ENCODE results near the gene GRIK3. TPM values are rescaled to one million over a fixed set of nuclear protein-coding genes. Genes with fewer than 3 reads are reported as not detected.

The GRIK3 gene
- total RNA-seq, 4 donors from 2014 or later, result 0.75 to 9.8 (median 1.2) TPM

DNA sequence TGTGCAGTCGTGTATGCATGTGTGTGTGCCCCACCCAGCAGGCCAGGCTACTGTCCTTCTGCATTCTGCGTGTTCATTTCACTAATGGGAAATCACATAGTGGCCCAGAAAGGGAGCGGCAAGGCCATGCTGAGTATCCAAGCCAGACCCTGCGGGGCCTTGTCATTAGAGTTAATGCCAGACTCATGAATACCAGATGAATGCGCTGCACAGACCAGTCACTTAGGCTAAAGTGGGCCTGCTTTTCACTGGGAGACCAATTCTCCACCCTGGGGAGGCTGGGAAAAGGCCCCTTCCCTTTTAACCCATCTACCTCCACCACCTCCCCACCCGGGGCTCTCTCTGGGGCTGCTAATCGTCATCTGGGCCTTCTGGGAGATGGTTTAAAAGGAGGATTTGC is 17.0 kb upstream of the GRIK3 start:
- Histone ChIP-seq H3K4me3 (no peak overlapping the region), H3K27me3 (no peaks in the 10 kb centered on the region), H3K27ac (no peak overlapping the region), H3K4me1 (no peaks in the 10 kb centered on the region), H3K9me3 (no peaks in the 10 kb centered on the region), H3K36me3 (no peaks in the 10 kb centered on the region)
- WGBS, 2 donors (ENCODE audit: low coverage in 1 of 2), result 20 to 69% methylated on average over 2 to 7 of the region's 7 CpGs
- no peak for DNase-seq
- in situ Hi-C loops (cut with MboI; ENCODE audit: low pct_ligation_motif_present in 1 of 4, low pct_unique_long_range_greater_than_20kb in 1 of 4, low sequenced_read_pairs in 3 of 4), result no loop called here
- intact Hi-C loops (cut with DNase I; ENCODE audit: low total_unique reads), result no loop called here
- TF ChIP-seq POLR2A (IDR thresholded peaks at IDR 0.05) (no peak), POLR2AphosphoS5 (IDR thresholded peaks at IDR 0.05) (no peak), EP300 (IDR thresholded peaks at IDR 0.05; ENCODE audit: low read depth) (no peak), CTCF (IDR thresholded peaks at IDR 0.05) (no peak)

- no peak for TF ChIP-seq CTCF (IDR thresholded peaks at IDR 0.05)
- no peak for TF ChIP-seq POLR2AphosphoS5 (IDR thresholded peaks at IDR 0.05)
- no peak for TF ChIP-seq EP300 (IDR thresholded peaks at IDR 0.05; ENCODE audit: low read depth)
- no peak for TF ChIP-seq POLR2A (IDR thresholded peaks at IDR 0.05)
- no peak for DNase-seq
- in situ Hi-C loops (cut with MboI; ENCODE audit: low pct_ligation_motif_present in 1 of 4, low pct_unique_long_range_greater_than_20kb in 1 of 4, low sequenced_read_pairs in 3 of 4), result no loop called here
- H3K9me3 ChIP-seq, result no peaks in the 10 kb centered on the region
- H3K36me3 ChIP-seq, result no peaks in the 10 kb centered on the region
- intact Hi-C loops (cut with DNase I; ENCODE audit: low total_unique reads), result no loop called here
- no peak overlapping the region for H3K4me3 ChIP-seq
- H3K4me1 ChIP-seq, result no peaks in the 10 kb centered on the region
- H3K27ac ChIP-seq, result no peak overlapping the region
- peaks cover 31% of the 10 kb centered on the region for H3K27me3 ChIP-seq
- WGBS, 2 donors (ENCODE audit: low coverage in 1 of 2), result 83 to 85% methylated on average over 6 to 19 of the region's 19 CpGs
Measured at GRCh38 chr1:37047542-37047941, 13.2 kb upstream of the GRIK3 start.

DNA sequence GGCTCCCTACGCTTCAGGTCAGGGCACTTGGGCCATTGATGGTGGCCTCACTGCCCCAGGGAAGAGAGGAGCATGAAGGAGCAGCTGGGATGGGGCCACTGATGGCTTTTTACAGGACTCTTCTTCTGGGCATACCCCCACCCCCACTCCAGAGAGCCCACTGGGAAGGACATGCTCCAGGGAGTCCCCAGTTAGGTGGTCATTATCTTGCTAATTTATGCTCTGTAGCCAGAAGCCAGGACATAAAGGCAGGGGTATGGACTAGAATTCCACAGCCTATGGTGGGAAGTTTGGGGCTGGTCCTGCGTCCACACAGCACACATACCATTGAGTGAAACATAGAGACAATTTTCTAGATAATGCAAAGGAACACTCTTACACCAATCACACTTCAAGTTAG is 8.8 kb upstream of the GRIK3 start:
- in situ Hi-C loops (cut with MboI; ENCODE audit: low pct_ligation_motif_present in 1 of 4, low pct_unique_long_range_greater_than_20kb in 1 of 4, low sequenced_read_pairs in 3 of 4), result no loop called here
- TF ChIP-seq POLR2AphosphoS5 (IDR thresholded peaks at IDR 0.05) (no peak), CTCF (IDR thresholded peaks at IDR 0.05) (no peak), POLR2A (IDR thresholded peaks at IDR 0.05) (no peak), EP300 (IDR thresholded peaks at IDR 0.05; ENCODE audit: low read depth) (no peak)
- WGBS, 2 donors (ENCODE audit: low coverage in 1 of 2), result 25 to 55% methylated on average over 1 to 2 of the region's 2 CpGs
- Histone ChIP-seq H3K4me1 (no peaks in the 10 kb centered on the region), H3K4me3 (no peak overlapping the region), H3K9me3 (no peaks in the 10 kb centered on the region), H3K27me3 (peaks cover 60% of the 10 kb centered on the region), H3K36me3 (no peaks in the 10 kb centered on the region), H3K27ac (no peak overlapping the region)
- no peak for DNase-seq
- intact Hi-C loops (cut with DNase I; ENCODE audit: low total_unique reads), result no loop called here

DNA sequence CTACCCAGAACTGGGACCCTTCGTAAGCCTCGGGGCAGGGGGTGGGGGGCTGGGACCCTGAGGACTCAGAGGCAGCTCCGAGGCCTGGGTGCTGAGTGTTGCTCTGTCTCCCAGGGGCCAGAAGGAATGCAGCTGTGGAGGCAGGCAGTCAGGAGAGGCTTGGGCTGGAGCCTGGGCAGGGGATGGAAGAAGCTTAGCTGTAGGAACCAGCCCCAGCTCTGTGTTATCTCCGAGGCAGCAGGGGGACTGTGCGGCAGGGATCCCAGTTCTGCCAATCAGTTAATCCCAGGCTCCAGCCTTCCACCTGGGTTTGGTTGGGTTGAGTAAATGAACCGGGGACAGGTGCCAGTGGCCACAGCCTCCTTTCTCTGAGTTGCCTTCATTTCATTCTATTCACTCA is 8.2 kb upstream of the GRIK3 start:
- WGBS, 2 donors (ENCODE audit: low coverage in 1 of 2), result 48% methylated on average over 6 of the region's 6 CpGs; no CpG with 5 or more reads in 1 of the 2 donors
- intact Hi-C loops (cut with DNase I; ENCODE audit: low total_unique reads), result no loop called here

More for the DNA sequence above, 8.2 kb upstream of the GRIK3 start:
- Histone ChIP-seq H3K36me3 (no peaks in the 10 kb centered on the region), H3K27ac (no peak overlapping the region), H3K9me3 (no peaks in the 10 kb centered on the region), H3K4me3 (no peak overlapping the region), H3K4me1 (no peaks in the 10 kb centered on the region), H3K27me3 (peaks cover 66% of the 10 kb centered on the region)
- DNase-seq, result no peak
- in situ Hi-C loops (cut with MboI; ENCODE audit: low pct_ligation_motif_present in 1 of 4, low pct_unique_long_range_greater_than_20kb in 1 of 4, low sequenced_read_pairs in 3 of 4), result no loop called here
- TF ChIP-seq CTCF (IDR thresholded peaks at IDR 0.05) (no peak), EP300 (IDR thresholded peaks at IDR 0.05; ENCODE audit: low read depth) (no peak), POLR2A (IDR thresholded peaks at IDR 0.05) (no peak), POLR2AphosphoS5 (IDR thresholded peaks at IDR 0.05) (no peak)
